ENCODE measurements around the gene UPB1. TPM values are rescaled to one million over a fixed set of nuclear protein-coding genes. Genes with fewer than 3 reads are reported as not detected.

Gene UPB1
- total RNA-seq, 1 donor from 2014 or later, result 1.1 TPM

- TF ChIP-seq CTCF (IDR thresholded peaks at IDR 0.05; ENCODE audit: borderline replicate concordance), result no peak
- Histone ChIP-seq H3K36me3 (no peaks in the 10 kb centered on the region), H3K27ac (replicated peaks) (no peak overlapping the region), H3K9me3 (replicated peaks) (no peaks in the 10 kb centered on the region), H3K27me3 (ENCODE audit: low read depth) (no peaks in the 10 kb centered on the region), H3K4me1 (peaks cover 34% of the 10 kb centered on the region), H3K4me3 (no peak overlapping the region)
- no peak for DNase-seq
- intact Hi-C loops (cut with micrococcal nuclease), result no loop called here
Observed at GRCh38 chr22:24507716-24508115, 12.6 kb downstream of the UPB1 start.

- intact Hi-C loops (cut with micrococcal nuclease), result no loop called here
- no peaks in the 10 kb centered on the region for H3K27me3 ChIP-seq (ENCODE audit: low read depth)
- H3K9me3 ChIP-seq (replicated peaks), result no peaks in the 10 kb centered on the region
- DNase-seq, result peak; percentile 25
- peaks cover 34% of the 10 kb centered on the region for H3K4me1 ChIP-seq
- no peaks in the 10 kb centered on the region for H3K36me3 ChIP-seq
- TF ChIP-seq CTCF (IDR thresholded peaks at IDR 0.05; ENCODE audit: borderline replicate concordance), result no peak
- no peak overlapping the region for H3K4me3 ChIP-seq
- peak overlapping the region; percentile 50 for H3K27ac ChIP-seq (replicated peaks)
Observed at GRCh38 chr22:24510637-24511625, 15.8 kb downstream of the UPB1 start.

GRCh38 chr22:24512043-24512442 is 16.9 kb downstream of the UPB1 start:
- Histone ChIP-seq H3K36me3 (no peaks in the 10 kb centered on the region), H3K4me1 (peaks cover 29% of the 10 kb centered on the region), H3K4me3 (no peak overlapping the region), H3K27me3 (ENCODE audit: low read depth) (no peaks in the 10 kb centered on the region), H3K27ac (replicated peaks) (peak overlapping the region; percentile 15), H3K9me3 (replicated peaks) (no peaks in the 10 kb centered on the region)
- no peak for TF ChIP-seq CTCF (IDR thresholded peaks at IDR 0.05; ENCODE audit: borderline replicate concordance)
- DNase-seq, result no peak
- intact Hi-C loops (cut with micrococcal nuclease), result no loop called here

GRCh38 chr22:24513378-24514240 is 18.5 kb downstream of the UPB1 start:
- Histone ChIP-seq H3K27me3 (ENCODE audit: low read depth) (no peaks in the 10 kb centered on the region), H3K27ac (replicated peaks) (no peak overlapping the region), H3K4me3 (no peak overlapping the region), H3K4me1 (peaks cover 26% of the 10 kb centered on the region), H3K9me3 (replicated peaks) (no peaks in the 10 kb centered on the region), H3K36me3 (no peaks in the 10 kb centered on the region)
- intact Hi-C loops (cut with micrococcal nuclease), result no loop called here
- TF ChIP-seq CTCF (IDR thresholded peaks at IDR 0.05; ENCODE audit: borderline replicate concordance), result no peak
- DNase-seq, result no peak

GRCh38 chr22:24514241-24515026 is 19.3 kb downstream of the UPB1 start:
- Histone ChIP-seq H3K9me3 (replicated peaks) (no peaks in the 10 kb centered on the region), H3K36me3 (no peaks in the 10 kb centered on the region), H3K4me1 (peaks cover 29% of the 10 kb centered on the region), H3K4me3 (no peak overlapping the region), H3K27me3 (ENCODE audit: low read depth) (no peaks in the 10 kb centered on the region), H3K27ac (replicated peaks) (no peak overlapping the region)
- TF ChIP-seq CTCF (IDR thresholded peaks at IDR 0.05; ENCODE audit: borderline replicate concordance), result no peak
- intact Hi-C loops (cut with micrococcal nuclease), result no loop called here
- no peak for DNase-seq
